ENCODE measurements around the gene EHD3. TPM values are rescaled to one million over a fixed set of nuclear protein-coding genes. Genes with fewer than 3 reads are reported as not detected.

EHD3 gene
- total RNA-seq, 4 donors from 2014 or later = 8.3 to 12.6 (median 9.3) TPM

- peaks cover 0 to 29% (median 5%) of the 10 kb centered on the region in 4 donors for H3K4me1 ChIP-seq
- WGBS, 2 donors = 43 to 58% methylated on average over 1 of the region's 1 CpG
- H3K27ac ChIP-seq = peak overlapping the region in 1 of 4 donors; percentile 7
- H3K36me3 ChIP-seq = no peaks in the 10 kb centered on the region
- DNase-seq (ENCODE audit: low spot score in 2 of 2) = no peak
- no peaks in the 10 kb centered on the region for H3K9me3 ChIP-seq
- TF ChIP-seq POLR2A (IDR thresholded peaks at IDR 0.05) (no peak), EP300 (IDR thresholded peaks at IDR 0.05) (no peak), CTCF (IDR thresholded peaks at IDR 0.05) (no peak)
- H3K4me3 ChIP-seq = peak overlapping the region in 2 of 4 donors; percentile 59 to 75
- no peaks in the 10 kb centered on the region for H3K27me3 ChIP-seq
Observed at GRCh38 chr2:31233231-31233630, 721 bp upstream of the EHD3 start.

- TF ChIP-seq EP300 (IDR thresholded peaks at IDR 0.05) (no peak), POLR2A (IDR thresholded peaks at IDR 0.05) (no peak), CTCF (IDR thresholded peaks at IDR 0.05) (no peak)
- Histone ChIP-seq H3K4me1 (peaks cover 0 to 45% (median 12%) of the 10 kb centered on the region in 4 donors), H3K36me3 (no peaks in the 10 kb centered on the region), H3K27ac (peak overlapping the region in 3 of 4 donors; percentile 13 to 73 (median 66)), H3K27me3 (no peaks in the 10 kb centered on the region), H3K9me3 (no peaks in the 10 kb centered on the region), H3K4me3 (peak overlapping the region; percentile 37 to 75 (median 64))
- 50 to 58% methylated on average over 16 to 17 of the region's 17 CpGs for WGBS, 2 donors
- DNase-seq (ENCODE audit: low spot score in 2 of 2) = no peak
Observed at GRCh38 chr2:31234683-31235503, 941 bp downstream of the EHD3 start.

- Histone ChIP-seq H3K36me3 (no peaks in the 10 kb centered on the region), H3K9me3 (no peaks in the 10 kb centered on the region), H3K4me3 (no peak overlapping the region), H3K27me3 (no peaks in the 10 kb centered on the region), H3K4me1 (peaks cover 0 to 51% (median 14%) of the 10 kb centered on the region in 4 donors), H3K27ac (no peak overlapping the region)
- no peak for DNase-seq (ENCODE audit: low spot score in 2 of 2)
- TF ChIP-seq POLR2A (IDR thresholded peaks at IDR 0.05) = no peak
- WGBS, 2 donors = 76 to 78% methylated on average over 4 of the region's 4 CpGs
Observed at GRCh38 chr2:31235504-31235902, 1.6 kb downstream of the EHD3 start.

- TF ChIP-seq CTCF (IDR thresholded peaks at IDR 0.05) (no peak), EP300 (IDR thresholded peaks at IDR 0.05) (no peak), POLR2A (IDR thresholded peaks at IDR 0.05) (no peak)
- no peak for DNase-seq (ENCODE audit: low spot score in 2 of 2)
- Histone ChIP-seq H3K27me3 (no peaks in the 10 kb centered on the region), H3K36me3 (no peaks in the 10 kb centered on the region), H3K4me3 (no peak overlapping the region), H3K27ac (no peak overlapping the region), H3K9me3 (no peaks in the 10 kb centered on the region), H3K4me1 (peaks cover 0 to 53% (median 14%) of the 10 kb centered on the region in 4 donors)
- WGBS, 2 donors = 64 to 69% methylated on average over 7 of the region's 7 CpGs
Observed at GRCh38 chr2:31236433-31237205, 2.7 kb downstream of the EHD3 start.

- Histone ChIP-seq H3K9me3 (no peaks in the 10 kb centered on the region), H3K27ac (peak overlapping the region in 2 of 4 donors; percentile 65 to 83), H3K4me3 (no peak overlapping the region), H3K36me3 (no peaks in the 10 kb centered on the region), H3K27me3 (no peaks in the 10 kb centered on the region), H3K4me1 (peaks cover 0 to 53% (median 14%) of the 10 kb centered on the region in 4 donors)
- TF ChIP-seq POLR2A (IDR thresholded peaks at IDR 0.05) (no peak), EP300 (IDR thresholded peaks at IDR 0.05) (no peak), CTCF (IDR thresholded peaks at IDR 0.05) (no peak)
- DNase-seq (ENCODE audit: low spot score in 2 of 2) = no peak
- 97 to 98% methylated on average over 9 of the region's 9 CpGs for WGBS, 2 donors
Observed at GRCh38 chr2:31237348-31238017, 3.5 kb downstream of the EHD3 start.
